ENCODE measurements around the gene ATP8B1.

DNA sequence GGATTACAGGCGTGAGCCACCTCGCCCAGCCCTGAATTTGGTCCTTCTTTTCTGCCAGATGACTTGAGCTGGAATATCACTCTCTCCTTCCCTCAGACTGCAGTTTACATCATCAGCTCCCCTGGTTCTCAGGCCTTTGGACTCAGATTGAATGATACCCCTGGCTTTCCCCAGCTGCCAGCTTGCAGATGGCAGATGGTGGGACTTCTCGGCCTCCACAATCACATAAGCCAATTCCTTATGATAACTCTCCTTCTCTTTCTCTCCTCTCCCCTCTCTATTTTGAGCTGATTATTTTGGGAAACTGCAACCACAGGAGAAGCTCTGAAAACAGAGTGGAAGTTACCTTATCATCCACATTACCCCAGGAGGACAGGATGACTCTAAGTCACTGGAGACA lies 33.4 kb upstream of the ATP8B1 start:
- TF ChIP-seq, protein P1, sequence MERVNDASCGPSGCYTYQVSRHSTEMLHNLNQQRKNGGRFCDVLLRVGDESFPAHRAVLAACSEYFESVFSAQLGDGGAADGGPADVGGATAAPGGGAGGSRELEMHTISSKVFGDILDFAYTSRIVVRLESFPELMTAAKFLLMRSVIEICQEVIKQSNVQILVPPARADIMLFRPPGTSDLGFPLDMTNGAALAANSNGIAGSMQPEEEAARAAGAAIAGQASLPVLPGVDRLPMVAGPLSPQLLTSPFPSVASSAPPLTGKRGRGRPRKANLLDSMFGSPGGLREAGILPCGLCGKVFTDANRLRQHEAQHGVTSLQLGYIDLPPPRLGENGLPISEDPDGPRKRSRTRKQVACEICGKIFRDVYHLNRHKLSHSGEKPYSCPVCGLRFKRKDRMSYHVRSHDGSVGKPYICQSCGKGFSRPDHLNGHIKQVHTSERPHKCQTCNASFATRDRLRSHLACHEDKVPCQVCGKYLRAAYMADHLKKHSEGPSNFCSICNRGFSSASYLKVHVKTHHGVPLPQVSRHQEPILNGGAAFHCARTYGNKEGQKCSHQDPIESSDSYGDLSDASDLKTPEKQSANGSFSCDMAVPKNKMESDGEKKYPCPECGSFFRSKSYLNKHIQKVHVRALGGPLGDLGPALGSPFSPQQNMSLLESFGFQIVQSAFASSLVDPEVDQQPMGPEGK (CRISPR knock-in tag; IDR thresholded peaks at IDR 0.05; ENCODE audit: borderline replicate concordance) = no peak
- TF ChIP-seq ARNTL (CRISPR knock-in tag; IDR thresholded peaks at IDR 0.05; ENCODE audit: borderline replicate concordance, low read depth) (no peak), ZFP3 (CRISPR knock-in tag; IDR thresholded peaks at IDR 0.05) (no peak), ZFP30 (CRISPR knock-in tag; IDR thresholded peaks at IDR 0.05) (no peak), ZNF565 (CRISPR knock-in tag; conservative IDR thresholded peaks at IDR 0.05; ENCODE audit: low read depth) (no peak), GLIS3 (CRISPR knock-in tag; IDR thresholded peaks at IDR 0.05) (no peak), BACH2 (CRISPR knock-in tag; IDR thresholded peaks at IDR 0.05; ENCODE audit: borderline replicate concordance) (no peak), TOX (CRISPR knock-in tag; IDR thresholded peaks at IDR 0.05; ENCODE audit: borderline replicate concordance) (no peak), ISL1 (CRISPR knock-in tag; IDR thresholded peaks at IDR 0.05) (no peak), TCF4 (CRISPR knock-in tag; IDR thresholded peaks at IDR 0.05; ENCODE audit: borderline replicate concordance) (no peak), OSR1 (CRISPR knock-in tag; IDR thresholded peaks at IDR 0.05) (no peak), ZNF8 (CRISPR knock-in tag; IDR thresholded peaks at IDR 0.05) (no peak)
- TF ChIP-seq, protein P2, sequence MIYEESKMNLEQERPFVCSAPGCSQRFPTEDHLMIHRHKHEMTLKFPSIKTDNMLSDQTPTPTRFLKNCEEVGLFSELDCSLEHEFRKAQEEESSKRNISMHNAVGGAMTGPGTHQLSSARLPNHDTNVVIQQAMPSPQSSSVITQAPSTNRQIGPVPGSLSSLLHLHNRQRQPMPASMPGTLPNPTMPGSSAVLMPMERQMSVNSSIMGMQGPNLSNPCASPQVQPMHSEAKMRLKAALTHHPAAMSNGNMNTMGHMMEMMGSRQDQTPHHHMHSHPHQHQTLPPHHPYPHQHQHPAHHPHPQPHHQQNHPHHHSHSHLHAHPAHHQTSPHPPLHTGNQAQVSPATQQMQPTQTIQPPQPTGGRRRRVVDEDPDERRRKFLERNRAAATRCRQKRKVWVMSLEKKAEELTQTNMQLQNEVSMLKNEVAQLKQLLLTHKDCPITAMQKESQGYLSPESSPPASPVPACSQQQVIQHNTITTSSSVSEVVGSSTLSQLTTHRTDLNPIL (CRISPR knock-in tag; IDR thresholded peaks at IDR 0.05; ENCODE audit: low read depth) = no peak
- TF ChIP-seq, protein P3, sequence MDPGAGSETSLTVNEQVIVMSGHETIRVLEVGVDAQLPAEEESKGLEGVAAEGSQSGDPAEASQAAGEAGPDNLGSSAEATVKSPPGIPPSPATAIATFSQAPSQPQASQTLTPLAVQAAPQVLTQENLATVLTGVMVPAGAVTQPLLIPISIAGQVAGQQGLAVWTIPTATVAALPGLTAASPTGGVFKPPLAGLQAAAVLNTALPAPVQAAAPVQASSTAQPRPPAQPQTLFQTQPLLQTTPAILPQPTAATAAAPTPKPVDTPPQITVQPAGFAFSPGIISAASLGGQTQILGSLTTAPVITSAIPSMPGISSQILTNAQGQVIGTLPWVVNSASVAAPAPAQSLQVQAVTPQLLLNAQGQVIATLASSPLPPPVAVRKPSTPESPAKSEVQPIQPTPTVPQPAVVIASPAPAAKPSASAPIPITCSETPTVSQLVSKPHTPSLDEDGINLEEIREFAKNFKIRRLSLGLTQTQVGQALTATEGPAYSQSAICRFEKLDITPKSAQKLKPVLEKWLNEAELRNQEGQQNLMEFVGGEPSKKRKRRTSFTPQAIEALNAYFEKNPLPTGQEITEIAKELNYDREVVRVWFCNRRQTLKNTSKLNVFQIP (CRISPR knock-in tag; IDR thresholded peaks at IDR 0.05; ENCODE audit: borderline replicate concordance, low read depth) = no peak

Measured in SK-N-SH treated with all-trans-retinoic acid at 6 μM for 48 hours (cell line).